ENCODE measurements around the gene ATP5ME.
"Not testable (repeated sequence)": the region's sequence is repeated elsewhere in the genome, so short reads cannot be mapped to it uniquely, and the experiment has no call there.

ATP5ME gene

DNA sequence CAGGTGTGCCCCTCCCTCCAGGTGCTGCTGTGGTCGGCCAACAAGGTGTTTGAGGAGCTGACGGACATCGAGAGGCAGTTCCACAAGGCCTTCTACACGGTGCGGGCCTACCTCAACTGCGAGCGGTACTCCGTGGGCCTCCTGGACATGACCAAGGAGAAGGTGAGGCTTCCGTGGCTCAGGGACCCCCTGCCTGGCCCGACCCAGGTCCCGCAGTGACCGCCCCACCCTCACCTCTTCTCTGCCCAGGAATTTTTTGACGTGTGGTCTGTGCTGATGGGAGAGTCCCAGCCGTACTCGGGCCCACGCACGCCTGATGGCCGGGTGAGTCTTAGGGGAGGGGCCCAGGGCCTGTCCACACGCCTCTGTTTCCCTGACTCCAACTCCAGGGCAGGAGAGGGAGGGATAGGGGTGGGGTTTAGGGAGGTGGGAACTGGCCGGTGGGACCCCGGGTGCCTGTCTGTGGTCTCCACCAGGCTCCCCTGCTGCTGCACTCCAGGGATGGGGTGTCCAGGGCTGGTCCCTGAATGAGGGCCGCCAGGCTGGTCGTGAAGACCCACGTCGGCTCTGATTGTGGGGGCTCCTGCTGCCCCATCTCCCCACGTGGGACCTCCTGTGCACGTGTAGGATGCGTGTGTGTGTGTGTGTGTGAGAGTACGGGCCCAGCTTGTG, 20.1 kb downstream of the ATP5ME start:
- no peak for DNase-seq

DNA sequence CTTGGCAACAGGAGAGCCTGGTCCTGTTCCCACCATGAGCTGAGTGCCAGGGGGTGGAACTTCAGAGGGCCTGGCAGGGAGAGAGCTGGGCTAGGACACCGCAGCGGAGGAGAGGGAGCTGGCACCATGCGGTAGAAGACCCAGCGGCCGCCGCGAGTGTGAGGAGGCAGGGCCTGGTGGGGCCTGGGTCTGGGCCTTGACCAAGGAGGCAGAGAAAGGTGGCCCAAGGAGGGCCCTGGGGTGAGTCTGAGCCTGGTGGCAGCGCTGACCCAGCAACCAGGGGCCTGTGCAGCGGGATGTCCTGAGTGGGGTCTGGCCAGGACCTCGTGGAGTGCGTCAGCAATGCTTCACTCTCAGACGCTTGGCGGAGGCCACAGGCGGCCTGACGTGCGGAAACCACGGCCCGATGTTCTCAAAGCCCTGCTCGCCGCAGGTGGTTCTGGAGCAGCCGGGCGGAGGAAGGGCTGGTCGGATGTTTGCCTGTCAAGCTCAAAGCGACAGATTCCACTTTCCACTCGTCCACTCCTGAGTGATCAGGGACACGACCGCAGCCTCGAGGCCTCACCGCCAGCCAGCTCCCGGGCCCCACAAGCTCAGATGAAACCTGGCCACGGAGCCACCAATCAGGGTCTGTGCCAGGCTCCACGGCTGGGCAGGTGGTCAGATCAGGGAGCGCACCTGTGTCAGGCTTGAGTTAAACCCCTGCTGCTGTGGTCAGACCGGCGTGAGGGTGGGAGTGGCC, 20.8 kb downstream of the ATP5ME start:
- DNase-seq, result no peak

DNA sequence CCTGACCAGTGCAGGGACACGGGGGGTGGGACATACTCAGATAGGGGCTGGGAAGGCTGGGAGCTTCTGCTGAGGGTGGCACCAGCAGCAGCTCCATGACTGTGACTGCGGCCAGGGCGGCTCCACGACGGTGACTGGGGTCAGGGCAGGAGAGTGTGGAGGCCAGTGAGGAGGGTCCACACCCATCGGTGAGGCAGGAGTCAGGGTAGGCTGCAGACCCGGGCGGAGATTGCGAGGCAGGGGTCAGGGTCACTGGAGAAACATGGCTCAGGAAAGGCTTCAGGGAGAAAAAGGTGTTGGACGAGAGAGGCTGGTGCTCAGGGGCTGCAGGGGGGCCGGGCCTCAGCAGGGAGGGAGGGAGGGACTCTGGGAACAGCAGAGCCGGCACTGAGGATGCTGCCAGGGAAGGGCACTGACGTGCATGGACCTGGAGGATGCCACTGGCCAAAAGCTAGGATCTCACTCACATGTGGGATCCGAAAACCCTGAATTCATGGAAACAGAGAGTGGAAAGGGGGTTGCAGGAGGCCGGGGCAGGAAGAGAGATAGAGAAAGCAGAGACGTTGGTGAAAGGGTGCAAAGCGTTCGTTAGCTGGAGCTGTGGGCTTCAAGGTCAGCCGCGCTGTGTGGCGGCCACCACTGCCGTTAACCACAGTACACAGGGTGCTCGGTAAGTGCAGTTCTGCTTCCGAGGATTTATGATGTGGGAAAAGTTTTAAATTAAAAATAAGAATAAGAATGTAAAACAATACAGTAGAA, 22.0 kb downstream of the ATP5ME start:
- no peak for DNase-seq

DNA sequence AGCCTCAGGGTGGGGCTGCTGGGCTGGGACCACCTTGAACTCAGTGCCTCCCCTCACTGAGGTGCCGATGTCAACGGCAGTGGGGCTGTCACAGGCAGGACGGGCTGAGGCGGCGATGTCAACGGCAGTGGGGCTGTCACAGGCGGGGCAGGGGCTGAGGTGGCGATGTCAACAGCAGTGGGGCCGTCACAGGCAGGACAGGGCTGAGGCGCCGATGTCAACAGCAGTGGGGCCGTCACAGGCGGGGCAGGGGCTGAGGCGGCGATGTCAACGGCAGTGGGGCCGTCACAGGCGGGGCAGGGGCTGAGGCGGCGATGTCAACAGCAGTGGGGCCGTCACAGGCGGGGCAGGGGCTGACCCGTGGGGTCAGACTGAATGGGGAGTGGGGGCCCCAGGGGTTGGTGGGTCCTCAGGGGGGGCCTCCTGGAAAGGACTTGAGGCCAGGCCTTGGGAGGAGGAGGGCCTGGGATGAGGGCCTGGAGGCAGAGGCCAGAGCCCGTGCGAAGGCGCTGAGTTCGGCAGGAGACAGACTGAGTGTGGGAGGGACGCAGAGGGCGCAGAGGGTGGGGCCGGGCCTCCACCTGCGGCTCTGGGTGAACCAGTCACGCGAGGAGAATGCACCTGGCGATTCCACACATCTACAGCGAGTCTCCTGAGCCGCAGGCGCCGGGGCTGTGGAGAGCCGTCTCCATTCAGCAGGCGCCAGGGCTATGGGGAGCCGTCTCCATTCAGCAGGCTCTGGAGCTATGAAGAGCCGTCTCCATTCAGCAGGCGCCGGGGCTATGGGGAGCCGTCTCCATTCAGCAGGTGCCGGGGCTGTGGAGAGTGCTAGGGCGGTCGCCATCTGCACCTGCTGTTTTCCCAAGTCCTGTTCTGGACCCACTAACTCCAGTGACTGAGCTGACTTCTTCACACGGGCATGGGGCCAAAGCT, 22.9 kb downstream of the ATP5ME start:
- no peak for DNase-seq

DNA sequence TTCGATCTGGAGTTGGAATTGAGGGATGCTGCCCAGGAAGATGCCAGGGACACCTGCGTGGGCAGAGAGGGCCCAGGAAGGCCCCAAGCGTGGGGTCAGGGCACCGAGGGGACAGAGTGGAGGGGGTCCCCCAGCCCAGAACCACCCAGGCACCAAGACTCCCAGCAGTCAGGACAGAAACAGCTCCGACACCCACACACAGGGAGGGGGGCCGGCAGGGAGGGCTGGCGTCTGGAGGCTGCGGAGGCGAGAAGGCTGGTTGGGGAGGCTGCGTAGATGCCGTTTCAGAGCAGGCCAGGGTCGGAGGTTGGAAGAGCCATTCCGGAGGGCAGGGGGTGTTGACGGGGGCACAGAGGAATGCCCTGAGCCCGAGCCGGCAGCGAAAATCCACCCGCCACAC, 23.6 kb downstream of the ATP5ME start:
- no peak for DNase-seq

DNA sequence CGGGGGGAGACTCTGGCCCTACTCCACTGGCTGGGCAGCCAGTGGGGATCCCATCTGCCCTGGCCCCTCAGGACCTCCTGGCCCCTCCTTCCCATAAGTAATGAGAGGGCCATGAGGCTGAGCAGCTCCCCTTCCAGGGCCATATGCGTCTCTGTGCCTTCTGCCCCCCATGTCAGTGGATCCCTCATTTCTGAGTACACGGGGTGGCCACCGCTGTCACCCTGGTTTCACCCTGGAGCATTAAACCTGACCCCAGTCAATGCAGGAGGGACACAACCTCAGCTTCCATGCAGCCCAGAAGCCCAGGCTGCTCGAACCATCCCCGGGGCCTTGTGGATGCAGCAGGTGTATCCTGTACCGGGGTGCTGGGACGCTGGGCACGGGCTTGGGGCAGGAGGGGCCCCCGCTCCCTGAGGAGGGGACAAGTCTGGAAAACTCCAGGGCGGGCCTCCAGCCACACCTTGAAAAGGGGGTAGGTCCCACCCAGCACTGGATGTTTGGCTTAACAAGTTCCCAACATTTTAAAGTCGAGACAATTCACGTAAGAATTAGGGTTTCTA, 24.2 kb downstream of the ATP5ME start:
- DNase-seq, result no peak

GRCh38 chr4:649293-649625, 24.8 kb downstream of the ATP5ME start:
- no peak for DNase-seq

DNA sequence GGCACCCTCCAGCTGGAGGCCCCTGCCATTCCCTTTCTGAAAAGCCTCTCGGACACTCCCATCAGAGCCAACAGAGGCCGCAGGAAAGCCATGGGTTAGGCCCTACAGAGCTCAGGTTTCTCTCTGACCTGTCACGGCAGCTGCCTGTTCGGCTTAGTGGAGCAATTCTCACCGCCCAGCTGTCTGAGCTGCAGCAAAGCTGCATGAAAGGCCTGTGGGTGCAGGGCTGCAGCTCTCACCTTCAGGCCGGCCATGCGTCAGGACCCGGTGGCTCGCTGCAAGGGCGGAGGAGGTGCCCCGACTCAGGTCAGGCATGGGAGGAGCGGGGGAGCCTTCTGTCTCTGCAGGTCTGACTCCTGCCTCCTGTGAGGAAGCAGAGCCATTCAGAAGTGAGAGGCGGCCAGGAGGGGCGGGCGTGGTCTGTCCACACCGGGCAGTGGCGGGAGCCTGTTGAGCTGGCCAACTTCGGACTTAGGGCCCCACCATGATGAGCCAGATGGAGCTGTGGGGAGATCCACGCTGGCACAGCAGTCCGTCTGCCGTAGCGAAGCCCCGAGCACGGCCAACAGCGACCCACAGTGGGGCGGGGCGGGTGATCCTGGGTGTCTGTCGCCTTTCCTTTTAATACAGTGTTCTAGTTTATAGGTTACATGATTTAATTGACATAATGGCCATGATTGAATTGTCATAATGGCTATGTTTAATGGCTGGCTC, 25.3 kb downstream of the ATP5ME start:
- DNase-seq, result no peak

DNA sequence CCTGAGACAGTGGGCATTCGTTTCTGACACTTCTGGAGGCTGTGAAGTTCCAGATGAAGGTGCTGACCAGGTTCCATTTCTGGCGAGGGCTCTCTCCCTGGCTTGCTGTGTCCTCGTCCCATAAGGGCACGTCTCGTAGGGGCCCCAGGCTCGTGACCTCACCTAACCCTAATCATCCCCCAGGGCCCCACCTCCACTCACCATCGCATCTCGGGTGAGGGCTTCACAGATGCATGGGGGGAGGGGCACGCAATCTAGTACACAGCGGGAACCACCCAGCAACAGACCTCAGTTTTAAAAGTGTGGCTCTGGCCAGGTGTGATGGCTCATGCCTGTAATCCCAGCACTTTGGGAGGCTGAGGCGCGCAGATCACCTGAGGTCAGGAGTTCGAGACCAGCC, 26.6 kb downstream of the ATP5ME start:
- no peak for DNase-seq

DNA sequence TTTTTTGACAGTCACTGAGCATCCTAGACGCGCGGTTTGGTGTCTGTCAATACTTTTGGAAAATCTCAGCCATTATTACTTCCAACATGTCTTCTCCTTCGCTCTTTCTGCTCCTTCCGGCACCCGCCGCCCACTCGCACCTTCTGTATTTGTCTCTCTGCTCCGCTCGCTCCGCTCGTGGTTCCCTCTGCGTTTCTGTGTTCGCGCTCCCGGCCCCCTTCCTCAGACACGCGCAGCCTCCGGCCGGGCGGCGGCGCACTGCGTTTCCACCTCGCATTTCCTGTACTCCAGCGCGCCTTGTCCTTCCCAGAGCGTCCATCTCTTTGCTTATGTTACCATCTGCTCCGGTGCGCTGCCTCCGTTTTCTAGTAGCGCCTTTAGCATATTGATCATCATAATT, 27.6 kb downstream of the ATP5ME start:
- DNase-seq, result no peak

GRCh38 chr4:642366-642765, 31.7 kb downstream of the ATP5ME start:
- DNase-seq, result not testable (repeated sequence)

DNA sequence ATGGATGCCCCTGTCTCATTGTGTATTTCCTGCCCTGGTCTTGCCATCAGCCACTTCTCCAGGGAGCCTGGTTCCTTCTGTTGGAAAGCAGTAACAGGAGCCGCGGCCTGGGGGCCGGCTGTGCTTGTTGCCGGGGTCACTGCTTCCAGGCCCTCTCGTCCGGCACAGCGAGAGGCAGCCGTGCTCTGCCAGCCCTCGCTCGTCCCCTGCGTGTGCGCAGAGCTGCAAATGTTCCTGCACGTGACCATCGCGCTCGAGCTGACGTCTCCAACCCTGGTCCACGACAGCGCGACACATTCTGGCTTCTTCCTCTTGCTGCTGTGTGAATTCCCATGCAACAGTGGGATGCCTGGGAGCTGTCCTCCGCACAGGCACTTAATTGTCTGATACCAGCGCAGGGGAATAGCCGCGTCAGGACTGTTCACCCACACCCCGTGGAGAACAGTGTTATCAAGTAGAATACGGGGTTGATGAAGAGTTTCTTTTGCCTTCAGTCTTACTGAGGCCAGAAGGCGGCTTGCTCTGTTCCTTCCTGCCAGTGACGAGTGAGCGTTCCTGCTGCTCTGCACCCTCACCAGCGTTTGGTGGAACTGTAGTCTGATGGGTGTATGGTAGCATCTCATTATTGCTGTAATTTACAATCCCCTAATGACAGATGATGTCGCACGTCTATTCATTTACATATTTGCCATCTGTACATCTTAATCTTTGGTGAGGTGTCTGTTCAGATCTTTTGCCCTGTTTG, 36.4 kb downstream of the ATP5ME start:
- no peak for DNase-seq

- no peak for DNase-seq
Observed at GRCh38 chr4:636628-637159, 37.4 kb downstream of the ATP5ME start.

GRCh38 chr4:635851-636627, 38.0 kb downstream of the ATP5ME start:
- DNase-seq, result no peak

DNA sequence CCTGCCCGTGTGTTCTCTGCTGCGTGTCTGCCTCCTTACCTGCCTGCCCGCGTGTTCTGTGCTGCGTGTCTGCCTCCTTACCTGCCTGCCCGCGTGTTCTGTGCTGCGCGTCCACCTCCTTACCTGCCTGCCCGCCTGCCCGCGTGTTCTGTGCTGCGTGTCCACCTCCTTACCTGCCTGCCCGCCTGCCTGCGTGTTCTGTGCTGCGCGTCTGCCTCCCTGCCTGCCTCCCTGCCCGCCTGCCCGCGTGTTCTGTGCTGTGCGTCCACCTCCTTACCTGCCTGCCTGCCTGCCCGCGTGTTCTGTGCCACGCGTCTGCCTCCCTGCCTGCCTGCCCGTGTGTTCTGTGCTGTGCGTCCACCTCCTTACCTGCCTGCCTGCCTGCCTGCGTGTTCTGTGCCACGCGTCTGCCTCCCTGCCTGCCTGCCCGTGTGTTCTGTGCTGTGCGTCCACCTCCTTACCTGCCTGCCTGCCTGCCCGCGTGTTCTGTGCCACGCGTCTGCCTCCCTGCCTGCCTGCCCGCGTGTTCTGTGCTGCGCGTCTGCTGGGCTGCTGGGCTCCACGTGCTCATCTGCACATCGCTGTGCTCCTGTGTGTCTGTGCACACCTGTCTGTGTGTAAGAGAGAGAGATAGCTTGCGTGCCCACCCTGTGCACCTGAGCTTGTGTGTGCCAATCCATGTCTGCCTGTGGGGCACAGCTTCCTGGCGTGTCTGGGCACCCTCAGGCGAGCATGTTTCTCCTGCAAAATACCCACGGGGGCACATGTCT, 38.8 kb downstream of the ATP5ME start:
- not testable (repeated sequence) for DNase-seq

- DNase-seq, result no peak
Observed at GRCh38 chr4:634599-634985, 39.5 kb downstream of the ATP5ME start.

DNA sequence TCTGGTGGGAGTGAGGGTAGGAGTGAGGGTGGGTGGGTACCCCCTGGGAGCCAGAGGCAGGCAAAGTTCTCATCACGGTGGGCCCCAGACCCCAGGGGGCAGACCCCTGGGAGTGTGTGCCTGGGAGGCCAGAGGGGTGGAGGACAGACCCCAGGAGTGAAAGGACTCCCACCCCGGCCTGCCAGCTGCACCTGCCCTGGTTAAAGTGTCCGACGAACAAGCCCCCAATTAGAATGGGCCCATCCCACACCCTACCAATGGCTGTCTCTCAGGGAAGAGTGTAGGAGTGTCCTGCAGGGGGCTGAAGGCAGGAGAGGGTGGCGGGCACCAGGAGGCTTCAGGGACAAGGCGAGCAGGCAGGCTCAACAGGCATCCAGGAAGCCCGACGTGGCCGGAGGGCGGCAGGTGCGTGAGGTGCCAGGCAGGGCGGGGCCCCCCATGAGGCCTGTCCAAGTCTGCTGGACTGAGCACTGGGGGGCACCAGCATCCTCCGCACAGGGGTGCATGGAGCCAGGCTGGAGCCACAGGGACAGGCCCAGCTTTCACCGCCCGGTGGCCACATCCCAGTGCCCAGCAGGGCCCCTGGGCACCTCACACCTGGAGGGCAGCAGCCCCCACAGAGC, 40.0 kb downstream of the ATP5ME start:
- no peak for DNase-seq

GRCh38 chr4:633406-633805, 40.7 kb downstream of the ATP5ME start:
- DNase-seq, result no peak

DNA sequence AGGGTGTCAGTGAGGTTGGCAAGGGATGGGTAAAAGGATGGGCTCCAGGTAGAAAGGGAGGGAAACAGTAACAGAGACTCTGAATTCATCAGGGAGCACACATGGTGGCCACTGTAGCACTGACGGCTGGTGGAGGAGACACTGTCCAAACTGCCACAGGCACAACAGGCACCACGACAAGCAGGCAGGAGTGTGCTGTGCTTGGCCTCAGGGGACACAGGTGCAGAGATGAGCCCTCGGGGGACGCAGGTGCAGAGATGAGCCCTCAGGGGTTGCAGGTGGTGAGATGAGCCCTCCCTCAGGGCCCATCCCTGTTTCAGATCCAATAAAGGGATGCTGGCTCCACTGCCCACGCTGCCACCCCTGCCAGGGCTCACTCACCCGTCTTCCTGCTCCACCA, 41.1 kb downstream of the ATP5ME start:
- no peak for DNase-seq
